Measurements from ENCODE around the gene CFAP52. TPM values are rescaled to one million over a fixed set of nuclear protein-coding genes. Genes with fewer than 3 reads are reported as not detected.

CFAP52 gene
- total and polyA plus RNA-seq, 2 of the 8 experiments (the other 6 are each of a cell fraction or from before 2014, with no cell fraction given): 0.11 TPM; not detected in 1

GRCh38 chr17:9666461-9667050, 90.1 kb downstream of the CFAP52 start (continued):
- TF ChIP-seq CHD7 (IDR thresholded peaks at IDR 0.05; ENCODE audit: insufficient replicate concordance, low read length) (no peak), BRCA1 (IDR thresholded peaks at IDR 0.05; ENCODE audit: low read depth, low read length) (no peak), HDAC2 (IDR thresholded peaks at IDR 0.05; ENCODE audit: borderline replicate concordance in 1 of 2, low read depth in 2 of 2, low read length in 2 of 2) (no peak), GABPA (IDR thresholded peaks at IDR 0.05; ENCODE audit: borderline replicate concordance, insufficient read depth, low read length) (no peak), SAP30 (IDR thresholded peaks at IDR 0.05; ENCODE audit: insufficient read depth, insufficient replicate concordance, low read length) (no peak), CHD1 (IDR thresholded peaks at IDR 0.05; ENCODE audit: low read depth, low read length) (no peak), USF2 (IDR thresholded peaks at IDR 0.05; ENCODE audit: low read length) (no peak), TAF7 (optimal IDR thresholded peaks at IDR 0.05; ENCODE audit: borderline replicate concordance, low read depth, low read length) (no peak), TBP (IDR thresholded peaks at IDR 0.05; ENCODE audit: low read depth, low read length) (no peak)

Data from H1 (cell line).